Upper lobe of left lung (tissue), 6 donors: Measurements from ENCODE around the gene PRKG1. TPM values are rescaled to one million over a fixed set of nuclear protein-coding genes. Genes with fewer than 3 reads are reported as not detected.

Source experiments
- ATAC-seq, 2 donors: fragments of 200-7000 bp; cut with Tn5 transposase; one replicate each; pipeline ENCODE4 v1.9.1; 2022; ENCODE audit warnings: mild to moderate bottlenecking in 2 of 2, moderate library complexity in 2 of 2; ENCODE audit not compliant: low FRiP score in 2 of 2
- DNase-seq, 2 donors: peaks; one replicate each; pipeline ENCODE4 v3.0.0-alpha.2; 2019 to 2020
- H3K27ac ChIP-seq, 4 donors: fragments of 200-600 bp; sonication (generic); one replicate each; pipeline ENCODE4 v1.5.1; 2016 to 2019
- H3K27me3 ChIP-seq, 4 donors: fragments of 200-600 bp; sonication (generic); one replicate each; pipeline ENCODE4 v1.5.1; 2017 to 2019
- H3K36me3 ChIP-seq, 4 donors: fragments of 200-600 bp; sonication (generic); one replicate each; pipeline ENCODE4 v1.5.1; 2016 to 2019
- H3K4me1 ChIP-seq, 4 donors: fragments of 200-600 bp; sonication (generic); one replicate each; pipeline ENCODE4 v1.5.1; 2018 to 2019
- H3K4me3 ChIP-seq, 4 donors: fragments of 200-600 bp; sonication (generic); one replicate each; pipeline ENCODE4 v1.5.1; 2017 to 2019; ENCODE audit warnings: mild to moderate bottlenecking in 2 of 4, moderate library complexity in 1 of 4
- H3K9me3 ChIP-seq, 4 donors: fragments of 200-600 bp; sonication (generic); one replicate each; pipeline ENCODE4 v1.5.1; 2018 to 2019
- CTCF ChIP-seq, 6 experiments: fragments of 450-650 bp in 4 of 6; fragments of 200-600 bp in 2 of 6; sonication (generic) in 2 of 6; IDR thresholded peaks; one replicate each; pipeline ENCODE4 v1.5.1; 2016 to 2019; ENCODE audit warnings: antibody characterized with exemption in 6 of 6
- EP300 ChIP-seq, 4 donors: sonication (generic); formaldehyde crosslinking; IDR thresholded peaks; one replicate each; pipeline ENCODE4 v1.5.1; 2017; ENCODE audit warnings: antibody characterized with exemption in 4 of 4, control low read depth in 2 of 4
- POLR2A ChIP-seq, 4 donors: fragments of 450-650 bp; IDR thresholded peaks; one replicate each; pipeline ENCODE4 v1.5.1; 2016 to 2017; ENCODE audit warnings: antibody characterized with exemption in 4 of 4, mild to moderate bottlenecking in 2 of 4
- POLR2AphosphoS5 ChIP-seq, 2 donors: sonication (generic); formaldehyde crosslinking; IDR thresholded peaks; one replicate each; pipeline ENCODE4 v1.5.1; 2017; ENCODE audit warnings: antibody characterized with exemption in 2 of 2
- WGBS, 2 donors: methylation state at CpG; one replicate each; pipeline ENCODE4 v1.1.5; 2017 to 2018; 5-methylcytosine and 5-hydroxymethylcytosine counted together
- total RNA-seq, 6 donors: library from RNA; depleted of rRNA in 4 of 6; stranded (reverse); fragments of >200 nt in 4 of 6; gene quantifications; one replicate each; pipeline versions ENCODE4 v1.1.0 to v1.2.1, GENCODE V29; 2016 to 2021
- donor health status: DM: no; HTN: no; CAD: no; lungs with moderate emphysema.
- donor health status: DM: no; HTN: yes; CAD: no; lungs with severe emphysema.

Gene PRKG1
- total RNA-seq, 6 donors from 2014 or later: 12.9 to 43.0 (median 25.0) TPM

- Histone ChIP-seq H3K4me1 (peaks cover 14 to 27% (median 22%) of the 10 kb centered on the region in 4 donors), H3K36me3 (no peaks in the 10 kb centered on the region), H3K4me3 (peak overlapping the region in 2 of 4 donors; percentile 54), H3K27me3 (peaks cover 0 to 11% (median 8%) of the 10 kb centered on the region in 4 donors), H3K27ac (no peak overlapping the region), H3K9me3 (no peaks in the 10 kb centered on the region)
- ATAC-seq (no peak), DNase-seq (no peak)
- TF ChIP-seq CTCF (IDR thresholded peaks at IDR 0.05) (no peak), POLR2A (IDR thresholded peaks at IDR 0.05) (no peak)
- 6 to 13% methylated on average over 3 of the region's 3 CpGs for WGBS, 2 donors
Observed at GRCh38 chr10:52312942-52313255, 1238.6 kb downstream of the PRKG1 start.

DNA sequence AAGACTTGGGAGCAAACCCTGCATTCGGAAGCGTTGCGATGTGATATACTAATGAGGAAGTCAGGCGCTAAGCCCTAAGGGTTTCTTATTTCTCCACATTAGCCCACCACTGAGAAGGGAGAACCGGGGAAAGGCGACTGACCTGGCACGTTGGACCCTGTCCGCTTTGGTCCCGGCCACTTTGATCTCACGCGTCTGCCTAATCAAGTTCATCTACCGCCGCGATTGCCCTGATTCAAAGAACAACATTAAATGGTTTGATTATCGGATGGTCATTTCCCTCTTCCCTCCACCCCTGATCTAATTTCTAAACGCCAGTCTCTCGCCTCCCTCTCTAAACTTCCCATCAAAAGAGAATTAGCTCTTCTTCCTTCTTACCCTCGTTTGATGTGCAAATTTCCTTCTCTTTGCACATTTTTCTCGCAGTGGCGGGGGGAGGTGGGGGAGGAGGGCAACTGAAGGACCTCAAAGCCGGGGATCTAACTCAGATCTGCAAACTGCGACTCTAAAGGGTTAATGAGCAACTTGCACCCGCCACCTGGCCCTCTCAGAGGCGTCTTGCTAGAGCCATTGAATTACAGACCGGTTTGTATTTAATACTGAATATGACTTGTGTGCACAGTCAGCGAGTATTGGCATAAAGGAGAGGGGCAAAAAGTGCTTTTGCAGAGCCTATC, 1239.1 kb downstream of the PRKG1 start:
- ATAC-seq (peak in 1 of 2 donors; percentile 7), DNase-seq (no peak)
- Histone ChIP-seq H3K4me3 (peak overlapping the region; percentile 8 to 54 (median 46)), H3K27ac (no peak overlapping the region), H3K27me3 (peaks cover 0 to 11% (median 8%) of the 10 kb centered on the region in 4 donors), H3K9me3 (no peaks in the 10 kb centered on the region), H3K36me3 (no peaks in the 10 kb centered on the region), H3K4me1 (peaks cover 14 to 27% (median 21%) of the 10 kb centered on the region in 4 donors)
- TF ChIP-seq EP300 (IDR thresholded peaks at IDR 0.05) (no peak), POLR2AphosphoS5 (IDR thresholded peaks at IDR 0.05) (no peak), CTCF (IDR thresholded peaks at IDR 0.05) (no peak), POLR2A (IDR thresholded peaks at IDR 0.05) (no peak)
- 3% methylated on average over 26 of the region's 26 CpGs for WGBS, 2 donors

DNA sequence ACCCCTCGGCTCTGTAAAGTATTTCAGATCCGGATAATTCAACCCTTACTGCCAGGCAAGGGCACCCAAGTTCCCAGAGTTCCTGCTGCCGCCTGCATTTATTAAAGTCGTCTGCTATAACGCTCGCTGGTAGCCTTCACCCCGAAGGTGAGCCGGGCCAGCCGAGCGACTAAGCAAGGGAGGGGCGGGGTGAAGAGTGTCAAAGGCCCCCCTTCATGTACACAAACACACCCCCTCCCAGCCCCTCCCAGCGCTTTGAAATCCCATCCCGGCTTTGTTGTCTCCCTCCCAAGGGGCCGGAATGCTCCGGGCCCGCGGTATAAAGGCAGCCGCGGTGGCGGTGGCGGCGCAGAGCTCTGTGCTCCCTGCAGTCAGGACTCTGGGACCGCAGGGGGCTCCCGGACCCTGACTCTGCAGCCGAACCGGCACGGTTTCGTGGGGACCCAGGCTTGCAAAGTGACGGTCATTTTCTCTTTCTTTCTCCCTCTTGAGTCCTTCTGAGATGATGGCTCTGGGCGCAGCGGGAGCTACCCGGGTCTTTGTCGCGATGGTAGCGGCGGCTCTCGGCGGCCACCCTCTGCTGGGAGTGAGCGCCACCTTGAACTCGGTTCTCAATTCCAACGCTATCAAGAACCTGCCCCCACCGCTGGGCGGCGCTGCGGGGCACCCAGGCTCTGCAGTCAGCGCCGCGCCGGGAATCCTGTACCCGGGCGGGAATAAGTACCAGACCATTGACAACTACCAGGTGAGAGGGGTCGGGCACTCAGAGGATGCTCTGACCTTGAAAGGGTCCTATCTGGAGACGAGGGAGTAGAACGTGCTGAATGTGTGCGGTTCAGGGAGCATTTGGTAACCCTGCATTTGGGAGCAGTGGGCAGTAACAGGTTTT, 1239.9 kb downstream of the PRKG1 start, which contains the start of gene DKK1:
Gene DKK1, plus strand, starts transcription at position 349 of the 889 bp plus-strand sequence. Its CDS starts 154 bp downstream, at position 503.
- Histone ChIP-seq H3K4me3 (peak within 1 kb of the TSS; percentile 8 to 54 (median 46)), H3K27me3 (peaks cover 0 to 11% (median 8%) of the 10 kb centered on the region in 4 donors), H3K36me3 (no peaks in the 10 kb centered on the region), H3K9me3 (no peaks in the 10 kb centered on the region), H3K27ac (peak within 1 kb of the TSS in 1 of 4 donors; percentile 35), H3K4me1 (peaks cover 11 to 23% (median 16%) of the 10 kb centered on the region in 4 donors)
- WGBS, 2 donors: 0 to 4% methylated on average over 12 to 55 of the region's 55 CpGs
- DNase-seq (peak; percentile 67 to 93), ATAC-seq (peak; percentile 80 to 87)
- TF ChIP-seq CTCF (IDR thresholded peaks at IDR 0.05): peak; percentile 42 to 73 (median 60)
- no peak for TF ChIP-seq EP300 (IDR thresholded peaks at IDR 0.05)

DNA sequence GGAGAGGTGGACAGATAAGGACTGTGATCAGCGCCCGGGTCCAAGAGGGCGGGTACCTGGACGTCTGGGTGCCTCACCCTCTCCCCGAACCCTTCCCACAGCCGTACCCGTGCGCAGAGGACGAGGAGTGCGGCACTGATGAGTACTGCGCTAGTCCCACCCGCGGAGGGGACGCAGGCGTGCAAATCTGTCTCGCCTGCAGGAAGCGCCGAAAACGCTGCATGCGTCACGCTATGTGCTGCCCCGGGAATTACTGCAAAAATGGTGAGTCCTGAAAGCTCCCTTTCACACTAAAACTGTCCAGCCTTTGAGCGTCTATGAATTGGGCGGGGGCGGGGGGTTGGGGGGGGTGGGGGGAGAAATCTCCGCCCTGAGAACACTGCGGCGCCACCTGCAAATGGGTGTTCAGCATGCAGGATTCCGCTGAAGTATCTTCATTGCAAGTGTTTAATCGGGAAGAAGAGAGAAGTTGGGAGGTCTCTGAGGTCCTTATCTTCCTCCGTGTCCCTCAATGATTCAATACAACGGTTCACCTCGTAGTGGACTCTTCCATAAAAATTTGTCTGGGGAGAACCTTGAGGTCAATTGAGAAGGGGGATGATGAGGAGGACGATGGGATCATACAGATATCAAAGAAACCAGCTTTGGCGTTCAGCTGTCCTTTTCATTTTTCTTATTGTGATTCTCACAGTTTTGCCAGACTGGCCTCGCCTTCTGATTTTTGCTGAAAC, 1240.7 kb downstream of the PRKG1 start:
- peaks cover 11 to 23% (median 16%) of the 10 kb centered on the region in 4 donors for H3K4me1 ChIP-seq
- no peaks in the 10 kb centered on the region for H3K36me3 ChIP-seq
- peak in 1 of 2 donors; percentile 50 for DNase-seq
- H3K27ac ChIP-seq: no peak overlapping the region
- peak; percentile 23 to 68 for ATAC-seq
- peak overlapping the region; percentile 8 to 54 (median 46) for H3K4me3 ChIP-seq
- H3K9me3 ChIP-seq: no peaks in the 10 kb centered on the region
- 13 to 49% methylated on average over 7 to 27 of the region's 36 CpGs for WGBS, 2 donors
- TF ChIP-seq POLR2A (IDR thresholded peaks at IDR 0.05) (no peak), EP300 (IDR thresholded peaks at IDR 0.05) (no peak), POLR2AphosphoS5 (IDR thresholded peaks at IDR 0.05) (no peak), CTCF (IDR thresholded peaks at IDR 0.05) (no peak)
- H3K27me3 ChIP-seq: peaks cover 0 to 11% (median 8%) of the 10 kb centered on the region in 4 donors
